AG04449 (cell line): Measurements from ENCODE around the gene AXIN1.

Experiments
- CTCF ChIA-PET: fragments of 350-600 bp; formaldehyde crosslinking; extraction: SDS; loops from one replicate; lab custom pipeline; 2021; ENCODE audit warnings: antibody characterized with exemption; lab: Yijun Ruan, JAX
- POLR2A ChIA-PET: fragments of 400-600, 350-600 bp; formaldehyde crosslinking; extraction: SDS; loops from one replicate; lab custom pipeline; 2020; ENCODE audit warnings: antibody characterized with exemption, inconsistent platforms; lab: Yijun Ruan, JAX
- DNase-seq: peaks from one replicate; pipeline ENCODE4 v3.0.0-alpha.2; 2010; ENCODE audit warnings: low read depth, low spot score
- H3K4me3 ChIP-seq: 2 replicates; pipeline ENCODE4 v1.5.1; 2011; ENCODE audit warnings: low read depth, mild to moderate bottlenecking, control low read depth, low read length
- CTCF ChIP-seq: IDR thresholded peaks from one replicate; pipeline ENCODE4 v1.5.1; 2011; ENCODE audit warnings: mild to moderate bottlenecking, moderate library complexity, low read length, control low read depth, inconsistent platforms; ENCODE audit not compliant: insufficient read depth; ENCODE audit errors: missing control alignments

AXIN1 gene

GRCh38 chr16:370979-371514 is 18.5 kb upstream of the AXIN1 start:
- CTCF ChIA-PET, result interaction anchor here (1.2 to 1.4 kb wide), 2 partner anchors 9 to 189 kb away, joined by 3 to 4 read pairs; no protein-coding TSS in a partner anchor
- no peak for TF ChIP-seq CTCF
- no peak for DNase-seq
- no peak overlapping the region for H3K4me3 ChIP-seq
- POLR2A ChIA-PET, result interaction anchor here (0.6 to 1.6 kb wide), 2 partner anchors 21 to 30 kb away, joined by 3 to 6 read pairs; partner anchors contain the start of gene DECR2

GRCh38 chr16:370443-370842 is 17.9 kb upstream of the AXIN1 start, which contains the start of gene MRPL28:
Gene MRPL28, minus strand, starts transcription at chr16:370538. Its CDS starts 320 bp downstream, at chr16:370218.
- peak; percentile 82 for DNase-seq
- CTCF ChIA-PET, result interaction anchor here (1.2 kb wide), 1 partner anchor 9 kb away, joined by 4 read pairs; no protein-coding TSS in a partner anchor
- POLR2A ChIA-PET, result interaction anchor here (1.6 kb wide), 1 partner anchor 31 kb away, joined by 6 read pairs; the partner anchor contains the start of gene DECR2
- H3K4me3 ChIP-seq, result peak within 1 kb of the TSS; percentile 52
- no peak for TF ChIP-seq CTCF

GRCh38 chr16:369866-370436 is 17.4 kb upstream of the AXIN1 start:
- TF ChIP-seq CTCF, result no peak
- peak overlapping the region; percentile 52 for H3K4me3 ChIP-seq
- no peak for DNase-seq
- CTCF ChIA-PET, result interaction anchor here (1.1 to 1.2 kb wide), 2 partner anchors 8 to 263 kb away, joined by 4 read pairs; no protein-coding TSS in a partner anchor
- POLR2A ChIA-PET, result interaction anchor here (1.6 kb wide), 1 partner anchor 31 kb away, joined by 6 read pairs; the partner anchor contains the start of gene DECR2

GRCh38 chr16:369275-369865 is 16.8 kb upstream of the AXIN1 start:
- POLR2A ChIA-PET, result no interaction called here
- TF ChIP-seq CTCF, result no peak
- CTCF ChIA-PET, result interaction anchor here (1.1 kb wide), 1 partner anchor 262 kb away, joined by 4 read pairs; no protein-coding TSS in a partner anchor
- peak overlapping the region; percentile 52 for H3K4me3 ChIP-seq
- no peak for DNase-seq

DNA sequence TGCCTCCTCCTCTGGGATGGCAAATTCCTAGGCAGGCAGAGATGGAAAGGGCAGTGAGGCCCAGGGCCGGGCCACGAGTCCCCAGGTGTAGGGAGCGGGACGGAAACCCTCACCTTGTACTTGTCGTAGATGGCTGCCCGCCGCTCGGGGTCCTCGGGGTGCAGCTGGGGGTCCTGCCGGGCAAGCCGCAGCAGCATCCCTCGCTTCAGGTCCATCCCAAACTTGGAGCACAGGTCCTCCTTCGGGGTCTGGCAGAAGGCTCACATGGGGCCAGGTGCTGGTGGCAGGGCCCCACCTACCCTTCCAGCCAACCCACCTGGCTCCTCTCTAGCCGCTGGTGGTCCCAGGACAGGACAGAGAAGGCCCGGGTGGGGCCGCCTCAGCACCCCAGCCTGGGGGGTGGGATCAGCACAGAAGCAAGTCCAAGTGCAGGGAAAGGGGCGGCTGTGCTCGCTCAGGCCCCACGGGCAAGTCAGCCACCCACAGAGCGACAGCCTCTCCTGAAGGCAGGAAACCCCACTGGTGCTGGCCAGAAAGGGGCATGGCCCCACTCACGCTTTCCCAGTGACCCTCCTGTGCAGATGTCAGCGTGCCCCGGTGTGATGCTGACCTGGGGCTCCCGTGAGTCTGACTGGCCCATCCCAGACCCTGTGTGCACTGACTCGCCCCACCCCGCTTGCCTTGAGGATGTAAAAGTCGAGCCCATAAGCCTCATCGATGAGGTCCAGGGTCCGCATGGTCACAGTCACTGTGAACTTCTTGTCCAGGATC is 16.1 kb upstream of the AXIN1 start:
- no peak overlapping the region for H3K4me3 ChIP-seq
- POLR2A ChIA-PET, result no interaction called here

More for the DNA sequence above, 16.1 kb upstream of the AXIN1 start:
- CTCF ChIA-PET, result interaction anchor here (1.1 kb wide), 1 partner anchor 262 kb away, joined by 4 read pairs; no protein-coding TSS in a partner anchor
- TF ChIP-seq CTCF, result no peak
- DNase-seq, result no peak
